ENCODE measurements around the gene ARHGEF18. TPM values are rescaled to one million over a fixed set of nuclear protein-coding genes. Genes with fewer than 3 reads are reported as not detected.
"Not testable (repeated sequence)": the region's sequence is repeated elsewhere in the genome, so short reads cannot be mapped to it uniquely, and the experiment has no call there.

ARHGEF18 gene
- 21.2 and 22.3 TPM in 2 replicates for total RNA-seq (ENCODE audit: low replicate concordance)

GRCh38 chr19:7348587-7349230 is at the start of gene ARHGEF18:
Gene ARHGEF18, plus strand, starts transcription at chr19:7348937. Its CDS starts 13,954 bp downstream, at chr19:7362891.
- TF ChIP-seq, protein P1, sequence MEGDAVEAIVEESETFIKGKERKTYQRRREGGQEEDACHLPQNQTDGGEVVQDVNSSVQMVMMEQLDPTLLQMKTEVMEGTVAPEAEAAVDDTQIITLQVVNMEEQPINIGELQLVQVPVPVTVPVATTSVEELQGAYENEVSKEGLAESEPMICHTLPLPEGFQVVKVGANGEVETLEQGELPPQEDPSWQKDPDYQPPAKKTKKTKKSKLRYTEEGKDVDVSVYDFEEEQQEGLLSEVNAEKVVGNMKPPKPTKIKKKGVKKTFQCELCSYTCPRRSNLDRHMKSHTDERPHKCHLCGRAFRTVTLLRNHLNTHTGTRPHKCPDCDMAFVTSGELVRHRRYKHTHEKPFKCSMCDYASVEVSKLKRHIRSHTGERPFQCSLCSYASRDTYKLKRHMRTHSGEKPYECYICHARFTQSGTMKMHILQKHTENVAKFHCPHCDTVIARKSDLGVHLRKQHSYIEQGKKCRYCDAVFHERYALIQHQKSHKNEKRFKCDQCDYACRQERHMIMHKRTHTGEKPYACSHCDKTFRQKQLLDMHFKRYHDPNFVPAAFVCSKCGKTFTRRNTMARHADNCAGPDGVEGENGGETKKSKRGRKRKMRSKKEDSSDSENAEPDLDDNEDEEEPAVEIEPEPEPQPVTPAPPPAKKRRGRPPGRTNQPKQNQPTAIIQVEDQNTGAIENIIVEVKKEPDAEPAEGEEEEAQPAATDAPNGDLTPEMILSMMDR (IDR thresholded peaks at IDR 0.05; ENCODE audit: insufficient read depth, low read length): no peak
- H3K4me3 ChIP-seq (ENCODE audit: low read depth, low read length): no peak within 1 kb of the TSS
- no peak for DNase-seq (ENCODE audit: low read depth)

GRCh38 chr19:7301525-7301924 is 47.2 kb upstream of the ARHGEF18 start:
- H3K4me3 ChIP-seq (ENCODE audit: low read depth, low read length): no peak overlapping the region
- TF ChIP-seq, protein P1 (IDR thresholded peaks at IDR 0.05; ENCODE audit: insufficient read depth, low read length): no peak
- DNase-seq (ENCODE audit: low read depth): no peak

DNA sequence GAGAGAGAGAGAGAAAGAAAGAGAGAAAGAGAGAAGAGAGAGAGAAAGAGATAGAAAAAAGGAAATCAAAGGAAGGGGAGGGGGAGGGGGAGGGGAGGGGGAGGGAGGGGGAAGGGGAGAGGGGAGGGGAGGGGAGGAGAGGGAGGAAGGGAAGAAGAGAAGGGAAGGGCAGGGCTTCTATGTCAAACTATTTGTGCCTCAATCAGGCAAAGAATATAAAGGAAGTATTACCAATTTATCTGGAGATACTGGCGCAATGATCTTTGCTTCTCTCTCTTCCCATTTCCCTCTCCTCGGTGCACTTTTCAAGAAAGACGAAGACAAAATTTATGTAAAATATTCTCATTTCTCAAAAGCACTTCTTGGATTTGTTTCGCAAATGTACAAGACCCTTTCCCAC is 45.3 kb upstream of the ARHGEF18 start:
- DNase-seq (ENCODE audit: low read depth): no peak
- TF ChIP-seq, protein P1 (IDR thresholded peaks at IDR 0.05; ENCODE audit: insufficient read depth, low read length): no peak
- H3K4me3 ChIP-seq (ENCODE audit: low read depth, low read length): no peak overlapping the region

GRCh38 chr19:7304200-7304599 is 44.5 kb upstream of the ARHGEF18 start:
- TF ChIP-seq, protein P1 (IDR thresholded peaks at IDR 0.05; ENCODE audit: insufficient read depth, low read length): no peak
- DNase-seq (ENCODE audit: low read depth): no peak
- no peak overlapping the region for H3K4me3 ChIP-seq (ENCODE audit: low read depth, low read length)

GRCh38 chr19:7307590-7308218 is 41.0 kb upstream of the ARHGEF18 start:
- TF ChIP-seq, protein P1 (IDR thresholded peaks at IDR 0.05; ENCODE audit: insufficient read depth, low read length): no peak
- DNase-seq (ENCODE audit: low read depth): no peak
- no peak overlapping the region for H3K4me3 ChIP-seq (ENCODE audit: low read depth, low read length)

GRCh38 chr19:7308327-7308726 is 40.4 kb upstream of the ARHGEF18 start:
- H3K4me3 ChIP-seq (ENCODE audit: low read depth, low read length); DNase-seq (ENCODE audit: low read depth): not testable (repeated sequence)

GRCh38 chr19:7311911-7312310 is 36.8 kb upstream of the ARHGEF18 start:
- H3K4me3 ChIP-seq (ENCODE audit: low read depth, low read length): no peak overlapping the region
- TF ChIP-seq, protein P1 (IDR thresholded peaks at IDR 0.05; ENCODE audit: insufficient read depth, low read length): no peak
- DNase-seq (ENCODE audit: low read depth): no peak
